22Rv1 (cell line): ENCODE results near the gene FAM111A.

ENCODE experiments used
- H3K27ac ChIP-seq: fragments of 450-650 bp; 2 replicates; pipeline ENCODE4 v1.5.1; 2017
- CTCF ChIP-seq: fragments of 450-650 bp; IDR thresholded peaks from 2 replicates; pipeline ENCODE4 v1.5.1; 2017; ENCODE audit warnings: mild to moderate bottlenecking
- ZFX ChIP-seq: fragments of 450-650 bp; IDR thresholded peaks from 2 replicates; pipeline ENCODE4 v1.6.1; 2017; ENCODE audit warnings: antibody characterized with exemption, borderline replicate concordance

Gene FAM111A

DNA sequence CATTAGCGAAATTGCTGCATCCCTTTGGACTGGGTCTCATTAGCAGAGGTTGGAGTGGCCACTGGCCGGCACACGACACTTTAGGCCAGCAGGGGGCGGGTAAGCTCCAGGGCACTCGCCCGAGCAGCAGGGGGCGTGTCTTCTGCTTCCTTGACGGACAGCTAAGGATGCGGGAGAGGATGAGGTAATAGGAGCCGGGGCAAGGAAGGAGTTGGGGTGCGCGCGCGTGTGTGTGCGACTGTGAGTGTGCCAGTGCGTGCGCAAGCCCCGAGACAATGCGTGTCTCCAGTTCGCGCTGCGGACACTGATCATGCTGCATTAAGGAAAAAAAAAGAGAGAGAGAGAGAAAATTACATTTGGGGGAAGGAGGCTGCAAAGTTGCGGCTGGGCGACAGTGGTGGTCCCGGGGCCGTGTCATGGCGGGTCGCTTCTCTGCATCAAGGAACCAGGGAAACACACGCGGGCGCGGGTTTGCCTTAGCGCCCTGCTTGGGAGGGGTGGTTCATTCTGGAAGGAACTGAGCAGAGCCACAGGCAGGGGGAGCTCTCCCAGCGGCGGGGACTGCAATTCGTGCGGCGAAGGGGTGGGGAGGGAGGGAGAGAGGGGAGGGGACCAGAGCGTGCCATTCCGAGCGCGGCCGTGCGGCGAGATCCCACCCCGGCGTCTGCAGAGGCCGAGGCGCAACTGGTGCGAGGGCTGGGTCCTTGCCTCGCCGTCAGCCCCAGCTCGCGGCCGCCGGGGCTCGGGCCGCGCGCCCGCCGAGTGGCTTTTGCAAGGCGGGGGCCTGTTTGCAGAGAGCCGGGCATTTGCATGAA lies 29.1 kb downstream of the FAM111A start, which contains the start of gene DTX4:
Gene DTX4, plus strand, starts transcription at position 625 of the 815 bp plus-strand sequence. CDS start 464 bp downstream, outside the sequence.
- no peak within 1 kb of the TSS for H3K27ac ChIP-seq
- TF ChIP-seq CTCF (peak; percentile 96), ZFX (no peak)

GRCh38 chr11:59172345-59173079 lies 29.9 kb downstream of the FAM111A start:
- no peak for TF ChIP-seq CTCF
- TF ChIP-seq ZFX = no peak
- H3K27ac ChIP-seq = no peak overlapping the region

DNA sequence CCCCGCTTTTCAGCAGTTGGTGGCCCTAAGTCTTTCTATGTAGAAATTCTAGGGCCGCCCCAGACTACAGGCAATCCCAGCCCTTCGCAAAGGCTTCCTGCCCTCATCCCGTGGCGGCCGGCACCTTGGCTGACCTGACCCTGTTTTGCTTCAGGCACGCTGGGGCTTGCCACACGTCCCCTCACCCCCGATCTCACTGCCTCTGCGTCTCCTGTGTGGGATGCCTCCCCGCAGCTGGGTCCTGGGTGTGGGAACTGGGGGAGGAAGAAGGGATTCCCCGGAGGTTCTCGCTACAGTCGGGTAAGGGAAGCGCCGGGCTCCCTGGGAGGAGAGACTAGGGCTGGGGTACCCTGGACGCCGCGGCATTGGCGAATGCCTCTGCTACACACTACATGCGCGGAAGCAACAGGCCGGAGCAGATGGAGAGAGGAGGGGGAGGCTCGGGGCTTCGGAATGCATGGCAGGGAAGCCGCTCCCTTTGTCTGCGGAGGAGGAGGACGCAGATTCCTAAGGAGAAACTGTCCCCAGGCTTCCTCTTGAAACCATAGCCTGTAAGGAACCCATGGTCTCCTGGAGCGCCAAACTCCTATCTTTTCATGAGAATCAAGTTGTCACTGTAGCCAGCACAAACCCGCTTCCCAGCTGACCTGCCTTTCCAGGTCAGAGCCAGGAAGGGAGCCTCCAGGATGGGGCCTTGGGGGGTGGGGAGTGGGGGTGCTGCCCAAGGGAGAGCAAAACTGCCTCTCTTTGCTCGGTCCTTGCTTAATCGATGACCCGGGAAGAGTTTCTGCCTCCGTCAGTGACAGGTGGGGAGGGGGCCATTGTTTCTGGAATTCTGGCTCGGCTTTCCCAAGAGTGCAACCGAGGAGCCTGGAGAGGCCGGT lies 30.7 kb downstream of the FAM111A start:
- no peak overlapping the region for H3K27ac ChIP-seq

GRCh38 chr11:59173964-59174663 lies 31.5 kb downstream of the FAM111A start:
- TF ChIP-seq ZFX = no peak
- TF ChIP-seq CTCF = no peak
- no peak overlapping the region for H3K27ac ChIP-seq

More for the DNA sequence above, 30.7 kb downstream of the FAM111A start:
- TF ChIP-seq ZFX (no peak), CTCF (no peak)

GRCh38 chr11:59174664-59175033 lies 32.0 kb downstream of the FAM111A start:
- TF ChIP-seq ZFX (no peak), CTCF (no peak)
- no peak overlapping the region for H3K27ac ChIP-seq

DNA sequence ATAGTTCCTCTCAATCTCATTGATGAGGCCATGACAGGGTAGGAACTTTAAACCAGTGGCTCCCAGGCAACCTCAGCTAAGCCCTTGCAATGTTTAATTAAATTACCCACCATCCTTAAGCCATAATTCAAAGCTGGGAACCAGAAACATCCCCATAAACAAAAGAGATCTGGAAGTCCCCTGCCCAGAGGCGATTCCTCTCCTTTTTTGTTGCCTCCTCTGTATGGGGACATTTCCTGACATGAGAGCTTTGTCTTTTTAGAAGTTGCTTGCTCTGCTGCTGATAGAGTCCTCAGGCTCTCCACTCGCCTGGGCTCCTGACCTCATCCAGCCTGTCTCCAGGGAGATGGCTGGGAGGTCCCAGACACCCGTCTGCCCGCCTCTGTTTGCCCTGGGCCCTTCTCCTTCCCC lies 32.4 kb downstream of the FAM111A start:
- TF ChIP-seq CTCF (no peak), ZFX (no peak)
- no peak overlapping the region for H3K27ac ChIP-seq
